H4 (cell line): ENCODE data around the gene SLC23A1. TPM values are rescaled to one million over a fixed set of nuclear protein-coding genes. Genes with fewer than 3 reads are reported as not detected.

Experiments used
- DNase-seq: peaks from one replicate; pipeline ENCODE4 v3.0.0-alpha.2; 2015; ENCODE audit warnings: low spot score
- total RNA-seq: library from RNA; depleted of rRNA; stranded (reverse); fragments of >200 nt; shearing (Covaris generic); gene quantifications from 2 replicates; pipeline ENCODE4 v1.2.3, GENCODE V29; 2014

SLC23A1 gene
- total RNA-seq, 1 experiment from 2014 or later, result not detected

DNA sequence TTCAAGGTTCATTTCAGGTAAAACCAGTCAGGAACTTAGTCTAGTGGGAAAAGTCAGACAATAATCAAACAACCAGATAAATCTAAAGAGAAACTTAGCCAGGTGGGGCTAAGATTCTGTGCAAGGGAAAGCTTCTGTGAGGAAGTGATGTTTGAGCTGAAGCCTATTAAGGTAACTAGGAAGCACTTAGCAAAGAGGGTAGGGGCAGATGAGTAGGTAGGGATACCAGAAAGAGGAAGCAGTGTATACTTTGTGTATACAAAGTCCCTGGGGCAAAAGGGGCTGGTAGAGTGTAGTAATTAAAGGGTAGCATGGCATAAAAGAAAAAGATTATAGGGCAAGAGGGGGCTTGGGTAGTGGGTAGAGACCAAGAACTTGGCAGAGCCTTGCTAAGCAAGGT, 24.4 kb upstream of the SLC23A1 start:
- DNase-seq, result no peak

GRCh38 chr5:139406963-139407362, 23.9 kb upstream of the SLC23A1 start:
- no peak for DNase-seq

DNA sequence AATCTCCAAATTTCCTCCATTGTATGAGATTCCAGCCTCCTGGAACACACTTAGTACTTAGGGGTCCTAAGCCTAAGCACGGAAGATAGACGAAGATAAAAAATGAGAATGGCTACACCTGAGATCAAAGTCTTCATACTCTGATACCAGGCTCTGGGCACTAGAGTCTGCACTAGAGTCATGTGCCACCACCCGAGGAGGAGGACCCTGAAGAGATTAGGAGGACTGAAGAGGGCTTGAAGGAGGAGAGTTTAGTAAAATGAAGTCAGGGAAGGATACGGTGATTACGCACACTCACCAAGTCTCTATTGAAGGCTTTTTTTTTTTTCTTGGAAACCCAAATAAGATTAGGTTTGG, 21.4 kb upstream of the SLC23A1 start:
- no peak for DNase-seq

DNA sequence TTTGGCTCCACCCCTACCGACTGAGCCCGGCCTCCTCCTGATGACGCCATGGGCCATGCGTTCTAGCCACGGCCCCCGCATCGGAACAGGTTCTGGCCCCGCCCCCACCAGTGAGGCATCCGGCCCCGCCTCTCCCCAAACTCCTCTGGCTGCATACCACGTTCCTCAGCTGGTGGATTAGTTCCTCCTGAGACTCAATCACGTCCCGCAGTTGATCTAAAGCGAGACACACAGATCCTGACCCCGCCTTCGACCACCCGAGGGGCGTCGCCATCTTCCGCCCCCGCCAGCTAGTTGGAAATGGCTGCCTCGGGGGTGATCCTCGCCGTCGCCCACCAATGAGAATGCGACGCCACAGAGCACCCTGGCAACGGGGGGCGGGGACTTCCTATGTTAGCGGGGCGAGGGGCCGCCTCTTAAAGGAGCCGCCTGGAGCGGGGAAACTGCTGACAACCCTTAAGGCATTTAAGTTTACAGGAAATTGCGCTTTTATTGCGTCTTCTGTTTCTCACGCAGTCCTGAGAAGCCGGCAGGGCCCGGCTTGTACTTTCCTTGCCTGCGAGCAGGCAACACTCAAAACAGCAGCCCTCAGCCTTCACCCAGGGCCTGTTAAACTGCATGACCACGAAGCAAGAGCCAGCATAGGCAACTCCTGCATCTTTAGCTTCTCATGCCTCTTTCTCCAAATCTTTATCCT, 20.8 kb upstream of the SLC23A1 start, which contains the start of gene SPATA24:
Gene SPATA24 (minus strand): TSS at position 303 of the 697 bp plus-strand sequence. CDS start 29 bp downstream, at position 274.
- peak; percentile 95 for DNase-seq

DNA sequence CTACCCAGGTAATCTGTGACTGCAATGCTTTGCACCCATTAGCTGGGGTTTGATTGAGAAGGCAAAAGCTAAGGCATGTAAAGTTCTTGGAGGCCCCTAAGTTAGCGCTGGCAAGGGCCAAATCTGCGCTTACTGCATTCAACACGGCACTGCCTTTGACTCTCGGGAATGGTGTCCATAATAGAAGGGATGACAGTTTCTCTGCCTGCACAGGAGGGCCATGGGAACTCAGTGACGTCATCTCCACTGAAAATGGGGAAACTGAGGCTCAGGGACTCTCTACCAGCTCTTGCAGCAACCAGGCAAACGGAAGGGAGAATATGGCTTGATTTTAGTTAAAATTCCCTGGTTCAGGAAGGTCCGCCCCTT, 20.3 kb upstream of the SLC23A1 start:
- DNase-seq, result no peak

DNA sequence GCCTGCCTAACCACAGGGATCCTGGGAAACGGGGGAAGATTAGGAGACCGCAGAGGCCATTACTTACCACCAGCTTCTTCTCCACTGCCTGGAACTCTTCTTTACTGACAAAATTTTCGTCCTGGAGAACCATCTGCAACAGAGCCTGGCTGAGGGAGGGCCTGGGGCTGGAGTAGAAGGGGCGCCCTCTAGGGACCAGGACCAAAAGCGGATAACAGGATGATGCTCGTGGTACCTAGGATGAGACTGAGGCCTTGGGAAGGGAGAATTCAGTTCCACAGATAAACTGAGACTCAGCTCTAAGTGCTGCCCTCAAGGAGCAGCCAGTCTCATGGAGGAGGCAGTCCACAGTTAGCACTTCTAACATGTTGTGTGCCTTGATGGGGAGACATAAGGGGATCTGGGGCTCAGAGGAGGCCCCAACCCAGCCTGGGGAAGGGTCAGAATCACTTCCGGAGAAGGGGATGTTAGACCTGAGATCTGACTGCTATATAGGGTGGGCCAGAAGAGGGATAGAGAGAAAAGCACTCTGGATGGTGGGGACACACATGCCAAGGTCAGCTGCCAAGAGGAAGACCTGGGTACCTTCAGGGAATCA, 19.6 kb upstream of the SLC23A1 start:
- DNase-seq, result peak; percentile 40

DNA sequence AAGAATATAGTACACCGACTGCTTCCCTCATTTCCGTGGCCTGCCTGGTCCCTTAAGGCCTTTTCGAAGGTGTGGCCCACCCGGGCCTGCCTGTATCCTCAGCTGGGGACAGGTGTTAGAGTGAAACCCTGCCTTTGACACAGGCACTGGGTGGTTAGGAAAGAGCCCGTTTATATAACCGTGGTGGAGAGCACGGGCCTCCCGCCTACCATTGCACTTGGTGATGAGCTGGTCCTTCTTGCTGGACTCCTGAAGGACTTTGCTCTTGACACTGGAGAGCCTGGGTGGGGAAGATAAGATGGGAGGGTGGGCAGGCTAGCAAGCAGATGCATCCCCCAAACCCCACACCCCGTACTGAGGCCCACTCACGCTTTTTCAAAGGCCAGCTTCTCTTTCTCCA, 18.4 kb upstream of the SLC23A1 start:
- no peak for DNase-seq

- DNase-seq, result no peak
Measured at GRCh38 chr5:139399501-139400121, 16.5 kb upstream of the SLC23A1 start.

DNA sequence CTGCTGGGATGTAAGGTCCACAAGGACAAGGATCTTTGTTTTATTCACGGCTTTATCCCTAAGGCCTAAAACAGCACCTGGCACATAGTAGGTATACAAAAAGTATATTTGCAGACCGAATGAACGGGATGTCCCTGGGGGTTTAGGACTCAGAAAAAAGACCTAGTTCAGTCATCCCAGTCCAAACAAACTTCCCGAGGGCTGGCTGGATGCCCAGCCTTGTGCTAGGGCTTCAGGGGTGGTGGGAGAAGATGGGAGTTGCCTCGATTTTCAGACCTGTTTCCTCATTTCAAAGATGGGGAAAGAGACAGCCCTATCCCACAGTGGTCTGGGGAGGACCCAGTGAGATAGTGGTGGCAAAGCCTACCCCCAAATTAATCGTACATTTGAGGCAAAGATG, 14.8 kb upstream of the SLC23A1 start:
- no peak for DNase-seq

- DNase-seq, result no peak
Measured at GRCh38 chr5:139396691-139397090, 13.6 kb upstream of the SLC23A1 start.

GRCh38 chr5:139395844-139396640, 12.9 kb upstream of the SLC23A1 start:
- no peak for DNase-seq

DNA sequence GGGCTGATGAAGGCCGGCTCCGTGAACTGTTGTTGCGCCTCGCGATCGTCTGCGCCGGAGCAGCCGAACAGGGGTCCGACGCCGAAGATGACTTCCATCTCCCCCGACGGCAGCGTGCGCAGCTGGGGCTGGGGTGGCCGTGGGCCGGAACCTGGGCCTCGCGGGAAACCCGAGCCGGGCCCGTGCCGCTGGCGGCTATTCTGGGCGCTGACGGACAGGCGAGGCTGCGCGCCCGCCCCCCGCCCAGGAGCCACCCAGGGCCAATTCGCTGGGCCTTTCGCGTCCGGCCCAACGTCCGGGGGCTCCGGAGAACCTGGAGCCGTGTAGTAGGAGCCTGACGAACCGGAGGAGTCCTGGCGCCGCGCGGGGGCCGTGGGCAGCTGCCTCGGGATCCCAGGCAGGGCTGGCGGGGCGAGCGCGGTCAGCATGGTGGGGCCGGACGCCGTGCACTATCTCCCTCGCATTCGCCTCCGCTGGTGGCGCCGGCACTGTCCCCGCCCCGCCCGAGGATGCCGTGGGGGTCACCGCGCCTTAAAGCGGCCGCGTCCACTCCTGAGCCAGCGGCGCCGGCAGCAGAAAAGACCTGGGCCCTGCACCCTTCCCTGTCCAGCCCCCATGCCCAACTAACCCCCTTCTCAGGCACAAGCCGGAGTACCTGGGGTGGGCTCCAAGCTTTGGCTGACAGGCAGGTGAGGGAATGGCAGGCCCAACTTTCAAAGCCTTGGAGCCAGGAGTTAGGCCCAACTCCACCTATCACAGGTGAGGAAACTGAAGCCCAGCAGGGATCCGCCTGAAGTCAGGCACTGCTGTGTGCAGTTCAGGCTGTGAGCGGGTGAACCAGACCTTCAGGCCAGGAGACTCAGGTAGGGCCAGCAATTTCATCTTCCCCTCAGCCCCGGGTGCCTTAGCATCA, 11.8 kb upstream of the SLC23A1 start, which contains the start of gene PROB1:
Gene PROB1 (minus strand): TSS at position 451 of the 913 bp plus-strand sequence. CDS start 23 bp downstream, at position 428.
- DNase-seq, result no peak

DNA sequence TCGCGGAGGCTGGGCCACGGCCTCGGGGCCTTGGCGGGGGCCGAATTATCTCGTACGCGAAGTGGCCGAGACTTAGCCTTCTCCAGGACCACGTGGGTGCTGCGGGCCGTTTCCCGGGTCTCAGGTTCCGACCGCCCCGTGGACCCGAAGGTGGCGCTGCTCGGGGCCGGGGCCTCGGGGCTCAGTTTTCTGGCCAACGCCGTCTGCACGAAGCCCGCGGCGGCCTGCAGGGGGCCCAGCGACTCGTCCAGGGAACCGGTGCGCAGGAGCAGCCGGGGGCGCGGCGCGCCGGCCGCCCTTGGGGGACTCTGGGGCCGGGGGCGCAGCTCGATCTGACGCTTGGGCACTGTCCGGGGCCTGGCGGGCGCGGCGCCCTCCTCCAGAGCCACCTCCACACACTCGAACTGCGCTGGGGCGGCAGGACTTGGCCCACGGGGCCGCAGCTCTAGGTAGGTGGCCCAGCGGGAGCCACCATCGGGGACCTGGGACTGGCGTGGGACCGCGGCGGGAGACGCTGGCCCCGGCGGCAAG, 11.1 kb upstream of the SLC23A1 start:
- no peak for DNase-seq

DNA sequence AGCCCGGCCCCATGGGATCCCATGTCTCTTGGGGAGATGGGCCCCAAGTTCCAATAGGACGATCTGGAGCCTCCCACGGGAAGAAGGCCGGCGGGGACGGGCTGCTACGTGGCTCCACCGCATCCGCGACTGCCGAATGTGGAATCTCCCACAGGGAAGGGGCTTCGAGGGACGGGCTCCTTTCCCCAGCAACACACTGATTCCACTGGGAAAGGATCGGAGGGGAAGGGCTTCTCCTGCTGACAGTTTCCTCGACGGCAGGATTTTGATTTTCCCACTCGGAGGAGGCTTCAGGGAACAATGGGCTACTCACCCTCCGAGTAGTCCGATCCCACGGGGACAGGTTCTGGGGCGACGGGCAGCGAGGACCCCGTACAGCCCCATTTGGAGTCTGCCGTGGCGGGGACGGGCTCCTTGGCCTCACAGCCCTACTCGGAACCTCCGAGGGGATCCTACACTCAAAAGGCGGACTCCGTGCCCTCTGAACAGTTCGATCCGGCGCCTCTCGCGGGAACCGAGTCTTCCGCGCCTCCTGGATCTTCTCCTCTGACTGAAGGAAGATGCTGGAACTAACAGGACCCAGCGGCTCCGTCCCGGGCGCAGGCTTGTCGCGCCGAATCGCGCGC, 10.5 kb upstream of the SLC23A1 start:
- DNase-seq, result no peak

DNA sequence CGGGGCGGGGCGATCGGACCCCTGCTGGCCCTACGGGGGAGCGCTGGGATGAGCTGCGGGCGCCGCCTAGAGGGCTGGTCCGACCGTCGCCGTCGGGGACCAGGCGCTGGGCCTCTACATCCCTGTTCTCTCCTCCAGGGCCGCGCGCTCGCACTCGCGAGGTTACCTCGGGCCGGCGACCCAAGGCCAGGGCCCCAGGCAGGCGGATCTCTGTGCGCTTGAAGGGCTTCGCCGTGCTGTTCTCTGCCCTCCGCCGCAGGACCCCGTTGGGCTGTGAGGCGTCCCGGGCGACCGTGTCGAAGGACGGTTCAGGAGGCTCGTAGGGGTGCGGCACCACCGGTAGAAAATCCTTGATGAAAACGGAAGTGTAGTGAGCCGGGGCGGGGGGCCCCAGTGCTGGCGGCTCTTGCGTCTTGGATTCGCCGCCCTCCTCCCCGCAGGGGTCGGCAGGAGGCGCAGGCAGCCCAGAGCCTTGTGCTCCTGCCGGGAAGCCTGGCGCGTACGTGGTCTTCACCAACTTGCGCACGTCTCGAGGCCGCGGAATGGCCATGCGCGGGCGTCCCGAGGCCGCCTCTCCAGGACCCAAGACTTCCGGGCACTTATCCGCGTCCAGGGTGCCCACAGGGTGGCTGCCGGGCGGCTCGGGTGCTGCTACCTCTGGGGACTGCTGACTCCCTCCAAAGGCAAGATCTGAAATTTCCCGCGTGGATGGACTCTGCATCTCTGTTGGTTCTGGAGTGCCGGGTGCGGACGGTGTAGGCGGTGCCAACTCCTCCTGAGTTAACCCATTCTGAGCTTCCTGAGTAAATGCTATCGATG, 9.8 kb upstream of the SLC23A1 start:
- DNase-seq, result no peak

DNA sequence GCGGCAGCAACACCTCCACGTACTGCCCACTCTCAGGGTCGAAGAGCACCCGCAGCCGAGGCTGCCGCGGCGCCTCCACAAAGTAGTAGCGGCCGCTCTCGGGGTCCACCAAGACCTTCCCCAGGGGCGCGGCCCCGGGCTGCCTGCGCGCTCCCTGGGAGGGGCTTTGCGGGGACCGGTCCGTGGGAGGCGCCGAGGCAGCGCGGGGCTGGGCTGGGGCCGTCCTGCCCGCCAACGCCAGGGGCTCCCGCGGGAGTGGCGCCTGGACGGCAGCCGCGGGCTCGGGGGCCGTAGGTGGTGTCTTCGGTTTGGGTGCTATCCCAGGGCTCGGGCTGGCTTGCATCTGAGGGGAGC, 9.2 kb upstream of the SLC23A1 start:
- no peak for DNase-seq

GRCh38 chr5:139391570-139392323, 8.7 kb upstream of the SLC23A1 start:
- no peak for DNase-seq

- no peak for DNase-seq
Measured at GRCh38 chr5:139390639-139391569, 7.8 kb upstream of the SLC23A1 start.
